GM12864 (cell line): ENCODE measurements around the gene UBTF.
"Not testable (repeated sequence)": the region's sequence is repeated elsewhere in the genome, so short reads cannot be mapped to it uniquely, and the experiment has no call there.

Source experiments
- DNase-seq: peaks from one replicate; pipeline ENCODE4 v3.0.0-alpha.2; 2011; ENCODE audit warnings: low read depth
- H3K4me3 ChIP-seq: 2 replicates; pipeline ENCODE4 v1.5.1; 2011; ENCODE audit warnings: mild to moderate bottlenecking, low read depth, low read length, control low read depth
- TF ChIP-seq, protein P1 (sequence below): IDR thresholded peaks from 2 replicates; pipeline ENCODE4 v1.5.1; 2011; ENCODE audit warnings: low read depth, mild to moderate bottlenecking, moderate library complexity, low read length, control low read depth, inconsistent platforms; ENCODE audit errors: missing control alignments

The UBTF gene

DNA sequence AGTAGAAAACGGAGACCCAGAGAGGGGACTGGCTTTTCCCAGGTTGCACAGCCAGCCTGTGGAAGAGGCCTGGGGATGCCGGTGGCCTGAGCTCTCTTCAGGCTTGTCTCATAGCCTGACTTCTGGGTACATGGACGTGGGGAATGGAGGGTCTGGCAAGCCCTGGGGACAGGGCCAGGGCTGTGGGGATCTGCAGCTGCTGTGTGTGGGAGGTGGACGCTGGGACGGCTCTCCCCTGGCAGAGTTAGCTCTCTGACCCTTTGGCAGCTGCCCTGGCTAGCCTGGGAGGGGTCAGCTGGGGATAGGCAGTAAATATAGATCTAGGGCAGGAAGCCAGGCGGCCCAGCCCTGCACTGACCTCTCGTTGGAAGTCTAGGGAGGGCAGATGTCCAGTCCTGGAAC lies 28.0 kb upstream of the UBTF start:
- TF ChIP-seq, protein P1, sequence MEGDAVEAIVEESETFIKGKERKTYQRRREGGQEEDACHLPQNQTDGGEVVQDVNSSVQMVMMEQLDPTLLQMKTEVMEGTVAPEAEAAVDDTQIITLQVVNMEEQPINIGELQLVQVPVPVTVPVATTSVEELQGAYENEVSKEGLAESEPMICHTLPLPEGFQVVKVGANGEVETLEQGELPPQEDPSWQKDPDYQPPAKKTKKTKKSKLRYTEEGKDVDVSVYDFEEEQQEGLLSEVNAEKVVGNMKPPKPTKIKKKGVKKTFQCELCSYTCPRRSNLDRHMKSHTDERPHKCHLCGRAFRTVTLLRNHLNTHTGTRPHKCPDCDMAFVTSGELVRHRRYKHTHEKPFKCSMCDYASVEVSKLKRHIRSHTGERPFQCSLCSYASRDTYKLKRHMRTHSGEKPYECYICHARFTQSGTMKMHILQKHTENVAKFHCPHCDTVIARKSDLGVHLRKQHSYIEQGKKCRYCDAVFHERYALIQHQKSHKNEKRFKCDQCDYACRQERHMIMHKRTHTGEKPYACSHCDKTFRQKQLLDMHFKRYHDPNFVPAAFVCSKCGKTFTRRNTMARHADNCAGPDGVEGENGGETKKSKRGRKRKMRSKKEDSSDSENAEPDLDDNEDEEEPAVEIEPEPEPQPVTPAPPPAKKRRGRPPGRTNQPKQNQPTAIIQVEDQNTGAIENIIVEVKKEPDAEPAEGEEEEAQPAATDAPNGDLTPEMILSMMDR = no peak
- no peak overlapping the region for H3K4me3 ChIP-seq
- no peak for DNase-seq

DNA sequence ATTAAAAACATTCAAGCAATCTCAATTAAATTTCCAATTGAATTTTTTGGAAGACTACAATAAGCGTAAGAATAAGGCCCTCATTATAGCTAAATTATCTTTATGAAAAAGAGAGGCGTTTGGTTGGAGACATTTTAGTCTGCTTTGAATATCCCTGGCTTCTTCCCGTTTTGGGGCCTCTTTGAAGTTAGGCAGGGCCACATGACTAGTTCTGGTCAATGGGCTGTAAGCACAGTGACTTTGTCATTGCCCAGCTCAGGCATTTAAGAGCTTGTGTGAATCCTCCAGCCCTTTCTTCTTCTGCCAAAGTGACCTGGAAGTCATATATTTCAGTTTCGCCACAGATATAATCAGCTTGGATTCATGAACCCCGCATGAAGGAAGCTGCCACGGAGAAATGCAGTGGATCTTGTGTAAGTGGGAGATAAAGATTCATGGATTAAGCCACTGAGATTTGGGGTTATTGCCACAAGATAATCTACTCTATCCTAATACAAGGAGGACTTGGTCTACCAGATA lies 21.7 kb upstream of the UBTF start:
- H3K4me3 ChIP-seq = no peak overlapping the region
- TF ChIP-seq, protein P1 = no peak
- DNase-seq = no peak

DNA sequence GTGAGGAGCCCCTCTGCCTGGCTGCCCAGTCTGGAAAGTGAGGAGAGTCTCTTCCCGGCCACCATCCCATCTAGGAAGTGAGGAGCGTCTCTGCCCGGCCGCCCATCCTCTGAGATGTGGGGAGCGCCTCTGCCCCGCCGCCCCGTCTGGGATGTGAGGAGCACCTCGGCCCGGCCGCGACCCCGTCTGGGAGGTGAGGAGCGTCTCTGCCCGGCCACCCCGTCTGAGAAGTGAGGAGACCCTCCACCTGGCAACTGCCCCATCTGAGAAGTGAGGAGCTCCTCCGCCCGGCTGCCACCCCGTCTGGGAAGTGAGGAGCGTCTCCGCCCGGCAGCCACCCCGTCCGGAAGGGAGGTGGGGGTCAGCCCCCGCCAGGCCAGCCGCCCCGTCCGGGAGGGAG lies 18.4 kb upstream of the UBTF start:
- not testable (repeated sequence) for DNase-seq

DNA sequence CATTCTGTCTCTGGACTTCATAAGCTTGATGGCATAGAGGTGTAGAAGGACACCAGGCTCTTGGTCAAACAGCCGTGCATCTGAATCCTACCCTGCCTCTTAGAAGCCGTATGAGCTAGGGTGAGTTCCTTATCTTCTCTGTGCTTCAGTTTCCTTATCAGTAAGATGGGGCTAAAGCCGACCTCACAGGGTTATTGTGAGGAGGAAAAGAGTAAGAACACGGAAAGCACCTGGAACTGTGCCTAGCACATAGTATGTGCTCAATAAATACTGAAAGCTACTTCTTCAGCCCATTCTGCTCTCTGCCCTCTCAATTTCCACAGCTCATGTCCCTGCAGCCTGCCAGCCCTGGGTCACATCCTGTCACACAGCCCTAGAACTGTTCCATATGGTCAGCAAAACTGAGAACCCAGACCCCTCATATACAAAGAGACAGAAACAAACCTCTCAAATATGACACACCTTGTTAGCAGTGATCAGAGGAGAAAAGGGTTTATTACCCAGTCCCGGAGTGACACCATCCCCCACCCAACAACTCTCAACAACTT lies 17.0 kb upstream of the UBTF start:
- TF ChIP-seq, protein P1 = no peak
- no peak overlapping the region for H3K4me3 ChIP-seq
- DNase-seq = no peak

More for the DNA sequence above, 18.4 kb upstream of the UBTF start:
- H3K4me3 ChIP-seq = not testable (repeated sequence)

DNA sequence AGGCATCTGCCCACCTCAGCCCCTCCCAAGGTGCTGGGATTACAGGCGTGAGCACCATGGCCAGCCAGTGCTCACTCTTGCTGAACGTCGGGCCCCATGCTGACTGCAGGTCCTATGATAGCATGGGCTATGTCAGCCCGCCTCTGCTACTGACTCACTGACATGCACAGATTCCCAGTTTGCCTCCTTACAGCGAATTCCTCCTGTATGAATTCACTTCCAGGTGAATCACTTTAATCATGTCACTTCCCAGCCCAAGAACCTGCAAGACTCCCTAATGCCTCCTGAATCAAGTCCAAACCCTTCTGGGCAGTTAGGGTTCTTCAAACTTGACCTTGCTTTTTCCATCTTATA lies 16.1 kb upstream of the UBTF start:
- no peak overlapping the region for H3K4me3 ChIP-seq
- DNase-seq = no peak
- TF ChIP-seq, protein P1 = no peak

DNA sequence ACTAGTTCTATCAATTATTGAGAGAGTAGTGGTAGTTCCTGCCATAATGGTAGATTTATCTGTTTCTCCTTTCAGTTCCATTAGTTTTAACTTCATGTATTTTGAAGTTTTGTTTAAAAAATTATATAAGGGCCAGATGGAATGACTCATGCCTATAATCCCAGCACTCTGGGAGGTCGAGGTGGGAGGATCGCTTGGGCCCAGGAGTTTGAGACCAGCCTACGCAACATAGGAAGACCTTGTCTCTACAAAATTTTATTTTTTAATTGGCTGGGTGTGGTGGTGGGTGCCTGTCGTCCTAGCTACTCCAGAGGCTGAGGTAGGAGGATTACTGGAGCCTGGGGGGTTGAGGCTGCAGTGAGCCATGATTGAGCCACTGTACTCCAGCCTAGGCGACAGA lies 14.1 kb upstream of the UBTF start:
- no peak overlapping the region for H3K4me3 ChIP-seq
- TF ChIP-seq, protein P1 = no peak
- DNase-seq = no peak

DNA sequence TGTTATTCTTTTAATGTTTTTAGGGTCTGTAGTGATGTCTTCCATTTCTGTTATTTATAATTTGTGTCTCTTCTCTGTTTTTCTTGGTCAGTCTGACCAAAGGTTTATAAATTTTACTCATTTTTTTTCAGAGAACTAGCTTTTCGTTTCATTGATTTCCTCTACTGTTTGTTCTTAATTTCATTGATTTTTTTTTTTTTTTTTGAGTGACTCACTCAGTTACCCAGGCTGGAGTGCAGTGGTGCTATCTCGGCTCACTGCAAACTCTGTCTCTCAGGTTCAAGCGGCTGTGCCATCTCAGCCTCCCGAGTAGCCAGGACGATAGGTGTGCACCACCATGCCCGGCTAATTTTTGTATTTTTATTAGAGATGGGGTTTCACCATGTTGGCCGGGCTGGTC lies 12.6 kb upstream of the UBTF start:
- TF ChIP-seq, protein P1 = no peak
- DNase-seq = no peak
- H3K4me3 ChIP-seq = no peak overlapping the region
